ENCODE results near the gene RNLS.
"Not testable (repeated sequence)": the region's sequence is repeated elsewhere in the genome, so short reads cannot be mapped to it uniquely, and the experiment has no call there.

Gene RNLS

GRCh38 chr10:88332503-88333247 lies 250.4 kb downstream of the RNLS start:
- peak; percentile 18 to 36 (median 36) for DNase-seq

- DNase-seq = no peak
These were observed 252.9 kb downstream of the RNLS start for GRCh38 chr10:88330174-88330573.

DNA sequence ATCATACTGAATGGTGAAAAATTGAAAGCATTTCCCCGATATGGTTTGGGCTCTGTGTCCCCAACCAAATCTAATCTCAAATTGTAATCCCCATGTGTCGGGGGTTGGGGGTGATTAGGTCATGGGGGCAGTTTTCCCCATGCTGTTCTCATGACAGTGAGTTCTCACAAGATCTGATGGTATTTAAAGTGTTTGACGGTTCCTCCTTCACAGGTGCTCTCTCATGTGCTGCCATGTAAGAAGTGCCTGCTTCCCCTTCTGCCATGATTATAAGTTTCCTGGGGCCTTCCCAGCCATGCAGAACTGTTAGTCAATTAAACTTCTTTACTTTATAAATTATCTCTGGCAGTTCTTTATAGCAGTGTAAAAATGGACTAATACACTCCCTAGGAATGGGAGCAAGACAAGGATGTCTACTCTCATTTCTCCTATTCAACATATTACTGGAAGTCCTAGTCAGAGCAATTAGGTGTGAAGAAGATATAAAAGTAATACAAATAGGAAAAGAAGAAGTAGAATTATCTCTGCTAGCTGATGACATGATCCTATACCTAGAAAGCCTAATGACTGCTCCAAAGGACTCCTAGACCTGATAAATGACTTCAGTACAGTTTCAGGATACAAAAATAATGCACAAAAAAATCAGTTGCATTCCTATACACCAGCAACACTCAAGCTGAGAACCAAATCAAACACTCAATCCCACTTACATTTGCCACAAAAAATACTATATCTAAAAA lies 260.6 kb downstream of the RNLS start:
- no peak for DNase-seq

DNA sequence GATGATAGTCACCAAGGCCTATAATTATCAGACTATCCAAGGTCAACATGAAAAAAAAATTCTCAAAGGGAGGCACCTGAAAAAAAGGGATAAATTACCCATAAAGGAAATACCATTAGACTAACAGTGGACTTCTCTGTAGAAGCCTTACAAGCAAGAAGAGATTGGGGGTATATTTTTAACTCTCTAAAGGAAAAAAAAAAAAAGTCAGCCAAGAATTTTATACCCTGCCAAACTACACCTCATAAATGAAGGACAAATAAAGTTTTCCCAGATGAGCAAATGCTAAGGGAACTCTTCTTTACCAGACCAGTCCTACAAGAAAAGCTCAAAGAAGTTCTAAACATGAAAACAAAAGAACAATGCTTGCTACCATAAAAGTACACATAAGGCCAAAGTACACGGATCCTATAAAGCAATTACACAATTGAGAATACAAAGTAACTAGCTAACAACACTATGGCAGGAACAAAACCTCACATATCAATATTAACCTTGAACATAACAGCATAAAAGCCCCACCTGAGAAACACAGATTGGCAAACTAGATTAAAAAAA lies 263.1 kb downstream of the RNLS start:
- DNase-seq = no peak

GRCh38 chr10:88318803-88319202 lies 264.3 kb downstream of the RNLS start:
- DNase-seq = no peak

DNA sequence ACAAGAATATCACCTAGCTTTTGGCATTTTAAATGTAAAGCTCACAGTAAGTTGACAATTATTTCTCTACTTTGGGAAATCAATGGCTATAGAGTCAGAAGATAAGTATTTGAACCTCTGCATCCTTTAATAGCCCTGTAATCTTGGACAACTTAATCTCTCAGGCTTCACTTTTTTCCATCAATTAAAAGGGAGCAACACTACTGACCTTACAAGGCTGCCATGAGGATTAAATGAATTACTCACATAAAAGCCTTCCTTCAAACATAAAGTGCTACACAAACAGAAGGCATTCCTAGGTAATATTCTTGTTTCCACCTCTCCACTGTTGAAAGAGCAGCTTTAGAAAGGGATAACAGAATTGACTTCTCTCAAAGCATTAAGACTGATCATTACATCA lies 266.0 kb downstream of the RNLS start:
- DNase-seq = no peak

GRCh38 chr10:88316292-88316861 lies 266.7 kb downstream of the RNLS start:
- no peak for DNase-seq

DNA sequence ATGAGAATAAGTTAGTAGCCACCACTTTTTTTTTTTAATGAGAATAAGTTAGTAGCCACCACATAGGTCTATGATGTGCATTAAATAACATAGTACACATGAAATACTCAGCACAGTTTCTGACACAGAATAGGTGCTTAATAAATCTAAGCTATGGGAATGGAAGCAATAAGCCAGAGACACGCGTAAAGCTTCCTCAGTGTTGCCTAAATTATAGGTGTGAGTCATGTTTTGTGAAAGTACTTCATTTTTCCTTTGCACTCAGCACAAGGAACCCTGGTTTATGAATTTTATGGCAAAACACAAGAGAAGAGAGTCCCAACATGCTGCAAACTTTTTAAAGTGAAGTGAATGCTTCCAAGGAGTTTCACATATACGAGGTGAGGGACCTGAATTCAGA lies 267.4 kb downstream of the RNLS start:
- DNase-seq = peak; percentile 34 to 72 (median 71)

DNA sequence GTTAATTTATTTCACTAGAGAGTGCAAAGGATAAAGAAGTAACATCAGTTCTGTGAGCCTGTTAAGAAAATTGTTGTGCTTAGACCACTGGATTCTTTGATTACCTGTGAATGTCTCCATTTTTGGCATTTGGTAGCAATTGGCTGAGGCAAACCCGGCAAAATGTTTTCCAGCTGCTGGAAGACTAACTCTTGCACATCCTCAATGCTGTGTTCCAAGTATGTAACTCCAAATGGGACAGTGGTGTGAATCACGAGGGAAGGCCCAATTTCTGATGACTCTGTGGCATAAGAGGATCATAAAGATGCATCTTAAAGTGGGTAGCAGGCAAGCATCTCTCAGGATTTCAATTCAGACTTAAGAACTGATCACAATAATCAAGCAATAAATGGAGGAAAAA lies 268.8 kb downstream of the RNLS start:
- DNase-seq = no peak

- DNase-seq = peak; percentile 15 to 57 (median 54)
These were observed 269.2 kb downstream of the RNLS start for GRCh38 chr10:88313878-88314277.

DNA sequence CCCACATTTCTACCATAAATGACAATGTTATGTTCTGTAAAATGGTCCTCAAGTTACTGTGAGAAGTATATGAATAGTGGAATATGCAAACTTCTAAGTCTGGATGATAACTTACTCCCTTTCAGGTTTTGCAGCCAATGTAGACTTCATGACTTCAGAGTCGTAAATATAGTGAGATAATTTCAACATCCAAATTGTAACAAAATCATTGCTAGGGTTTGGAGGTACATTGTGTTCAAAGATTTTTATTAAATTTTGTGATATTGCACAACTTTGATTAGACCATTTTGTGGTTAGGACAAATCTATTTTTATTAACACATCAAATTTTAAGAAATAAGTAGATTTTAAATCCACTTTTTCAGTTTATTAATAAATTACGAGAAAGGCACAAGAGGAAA lies 270.3 kb downstream of the RNLS start:
- DNase-seq = no peak

DNA sequence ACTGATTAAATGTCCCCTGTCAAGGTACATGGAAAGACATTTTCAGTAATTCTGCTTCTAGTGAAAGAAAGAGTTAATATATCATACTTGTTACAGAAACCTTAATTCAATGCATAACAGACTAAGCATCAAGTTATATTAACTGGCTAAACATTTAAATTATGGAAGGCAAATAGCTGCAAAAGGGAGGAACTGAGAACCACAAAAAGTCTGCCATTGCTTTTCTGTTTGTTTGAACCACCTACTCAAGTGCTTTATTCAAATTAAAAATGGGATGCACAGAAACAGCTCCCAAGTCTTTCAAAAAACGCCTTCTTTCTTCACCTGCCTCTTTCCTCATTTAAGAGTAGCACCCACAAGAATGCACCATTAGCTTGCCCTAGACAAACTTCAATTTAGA lies 271.9 kb downstream of the RNLS start:
- no peak for DNase-seq

DNA sequence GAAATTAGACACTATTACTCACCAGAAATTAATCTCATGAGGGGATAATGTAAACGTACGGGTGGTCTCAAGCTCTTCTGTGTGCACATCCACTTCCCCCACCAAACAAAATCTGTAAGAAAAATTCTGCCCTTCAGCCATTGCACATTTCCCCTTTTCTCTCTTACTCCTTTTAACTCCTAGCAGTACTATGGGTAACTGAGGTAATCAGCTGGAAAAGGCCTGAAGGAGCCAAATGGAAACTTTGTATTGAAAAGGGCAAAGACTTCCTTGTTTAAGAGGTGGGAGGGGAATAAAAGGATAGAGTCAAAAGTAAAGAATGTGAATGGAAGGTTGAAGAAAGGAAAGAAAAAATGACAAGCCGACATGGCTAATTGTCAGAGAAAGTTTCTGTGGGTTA lies 273.8 kb downstream of the RNLS start:
- peak in 1 of 3 donors; percentile 23 for DNase-seq

DNA sequence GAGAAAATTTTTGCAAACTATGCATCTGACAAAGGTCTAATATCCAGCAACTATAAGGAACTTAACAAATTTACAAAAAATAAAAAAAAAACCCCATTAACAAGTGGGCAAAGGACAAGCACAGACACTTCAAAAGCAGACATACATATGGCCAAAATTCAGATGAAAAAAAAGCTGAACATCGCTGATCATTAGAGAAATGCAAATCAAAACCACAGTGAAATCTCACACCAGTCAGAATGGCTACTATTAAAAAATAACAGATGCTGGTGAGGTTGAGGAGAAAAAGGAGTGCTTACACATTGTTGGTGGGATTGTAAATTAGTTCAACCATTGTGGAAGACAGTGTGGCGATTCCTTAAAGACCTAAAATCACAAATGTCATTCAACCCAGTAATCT lies 274.8 kb downstream of the RNLS start:
- not testable (repeated sequence) for DNase-seq

DNA sequence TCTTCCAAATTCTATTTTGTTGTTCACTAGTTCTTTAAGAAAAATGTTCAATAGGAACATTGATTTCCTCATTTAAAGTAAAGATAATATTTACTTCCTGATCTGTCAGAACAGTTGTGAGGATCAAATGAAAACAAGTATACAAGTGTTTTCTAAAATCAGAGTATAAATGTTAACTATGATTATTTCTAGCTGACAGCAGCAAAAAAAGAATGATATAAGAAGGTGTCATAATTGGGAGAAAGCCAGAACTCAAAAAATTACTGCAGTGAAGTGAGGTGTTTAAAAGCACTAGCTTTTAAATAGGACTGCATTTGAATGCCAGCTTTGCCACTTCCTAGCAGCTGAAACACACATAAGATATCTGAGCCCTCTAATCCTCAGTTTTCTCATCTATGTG lies 283.3 kb downstream of the RNLS start:
- DNase-seq = no peak

- no peak for DNase-seq
These were observed 286.0 kb downstream of the RNLS start for GRCh38 chr10:88297103-88297502.

GRCh38 chr10:88293651-88294230 lies 289.4 kb downstream of the RNLS start:
- DNase-seq = no peak

DNA sequence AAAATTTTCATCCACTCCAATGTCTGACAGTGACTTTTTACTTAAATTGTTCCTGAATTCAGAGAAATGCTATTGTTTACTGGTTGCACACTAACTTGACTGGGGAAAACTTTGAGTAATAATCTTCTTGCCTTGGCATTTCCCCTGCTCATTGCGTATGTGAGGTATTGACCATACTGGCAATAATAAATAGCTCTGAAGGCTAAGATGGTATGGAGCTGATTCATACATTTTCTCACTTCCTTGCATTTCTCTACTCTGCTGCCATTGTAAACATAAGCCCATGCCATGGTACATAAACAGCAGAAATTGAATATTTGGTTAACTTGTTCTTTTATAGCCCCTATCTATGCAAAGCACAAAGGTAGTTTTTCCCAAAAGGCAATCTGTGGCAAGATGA lies 290.0 kb downstream of the RNLS start:
- no peak for DNase-seq

DNA sequence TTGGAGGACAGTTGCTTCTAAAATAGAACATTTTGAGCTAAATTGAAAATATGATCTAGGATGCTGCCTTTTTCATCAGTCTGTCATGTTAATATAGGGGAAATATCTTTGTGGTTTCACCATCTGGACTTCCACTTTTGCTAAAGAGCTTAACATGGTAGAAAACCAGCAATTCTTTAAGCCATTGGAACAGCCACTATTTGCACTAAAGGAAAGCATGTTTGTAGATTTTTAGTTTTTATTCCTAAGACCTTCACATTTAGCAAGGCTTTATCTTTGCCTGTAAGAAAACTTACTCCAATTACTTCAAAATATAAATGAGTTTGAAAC lies 291.0 kb downstream of the RNLS start:
- peak in 2 of 3 donors; percentile 31 to 49 for DNase-seq

GRCh38 chr10:88291289-88292184 lies 291.6 kb downstream of the RNLS start:
- no peak for DNase-seq

GRCh38 chr10:88289342-88289741 lies 293.8 kb downstream of the RNLS start:
- DNase-seq = no peak

- no peak for DNase-seq
These were observed 294.6 kb downstream of the RNLS start for GRCh38 chr10:88288320-88289059.
